ENCODE data around the gene CHN2. TPM values are rescaled to one million over a fixed set of nuclear protein-coding genes. Genes with fewer than 3 reads are reported as not detected.

CHN2 gene
- total RNA-seq, 1 donor from 2014 or later = 56.5 TPM

DNA sequence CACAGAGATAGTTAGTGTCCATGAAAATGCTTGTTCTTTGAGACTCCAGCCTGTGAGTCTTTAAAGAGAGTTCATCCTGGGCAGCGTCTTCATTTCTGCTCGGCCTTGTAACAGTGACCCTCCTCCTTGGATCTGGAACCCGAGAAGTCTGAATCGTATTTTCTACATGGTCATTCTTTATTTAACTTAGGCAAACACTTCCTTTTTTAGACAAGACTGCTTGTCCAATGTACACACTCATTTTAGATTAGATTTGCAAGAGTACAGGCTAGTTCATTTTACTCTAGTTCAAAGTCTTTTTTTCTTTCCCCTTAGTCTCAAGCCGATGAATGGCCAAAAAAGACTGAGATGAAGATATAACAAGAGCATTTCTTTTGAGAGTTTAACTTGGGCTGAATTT, 133.5 kb downstream of the CHN2 start:
- DNase-seq (ENCODE audit: low spot score) = no peak

DNA sequence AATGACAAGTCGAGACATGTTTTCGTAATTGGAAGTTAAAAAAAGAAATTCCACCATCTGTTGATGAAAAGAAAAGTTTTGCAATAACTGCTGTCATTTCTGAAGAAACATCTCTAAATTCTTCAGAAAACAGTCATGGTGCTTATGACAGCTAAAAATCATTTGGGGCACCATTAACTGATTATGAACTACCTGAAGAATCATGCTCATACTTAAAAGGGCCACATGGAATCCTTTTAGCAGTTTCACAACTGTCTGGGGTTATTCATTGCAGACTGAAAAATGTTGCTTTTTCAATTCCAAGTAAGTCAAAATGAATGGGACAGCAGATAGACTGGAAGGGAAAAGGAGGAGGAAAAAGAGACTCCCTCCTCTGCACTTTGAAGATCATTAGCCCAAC, 134.2 kb downstream of the CHN2 start:
- ATAC-seq = no peak
- no peak for DNase-seq (ENCODE audit: low spot score)

More for the DNA sequence above, 133.5 kb downstream of the CHN2 start:
- peak; percentile 68 for ATAC-seq

DNA sequence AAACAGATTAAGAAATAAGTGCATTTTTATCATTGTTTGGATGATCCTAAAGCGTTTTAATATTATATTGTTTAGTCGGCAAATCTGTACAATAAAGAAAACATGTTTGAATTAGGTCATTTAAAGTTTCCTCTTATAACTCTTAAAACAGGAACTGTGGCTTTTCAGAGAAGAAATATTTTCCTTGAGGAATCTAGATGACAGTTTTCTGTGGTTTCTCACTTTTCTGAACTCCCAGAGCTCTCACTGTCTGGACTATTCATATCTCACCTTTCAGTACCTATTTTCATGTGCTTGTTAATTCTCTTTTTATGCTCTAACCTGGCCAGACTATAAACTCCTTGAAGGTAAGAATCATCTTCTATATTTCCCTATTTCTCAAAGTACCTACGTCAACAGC, 135.1 kb downstream of the CHN2 start:
- DNase-seq (ENCODE audit: low spot score) = no peak
- no peak for ATAC-seq

DNA sequence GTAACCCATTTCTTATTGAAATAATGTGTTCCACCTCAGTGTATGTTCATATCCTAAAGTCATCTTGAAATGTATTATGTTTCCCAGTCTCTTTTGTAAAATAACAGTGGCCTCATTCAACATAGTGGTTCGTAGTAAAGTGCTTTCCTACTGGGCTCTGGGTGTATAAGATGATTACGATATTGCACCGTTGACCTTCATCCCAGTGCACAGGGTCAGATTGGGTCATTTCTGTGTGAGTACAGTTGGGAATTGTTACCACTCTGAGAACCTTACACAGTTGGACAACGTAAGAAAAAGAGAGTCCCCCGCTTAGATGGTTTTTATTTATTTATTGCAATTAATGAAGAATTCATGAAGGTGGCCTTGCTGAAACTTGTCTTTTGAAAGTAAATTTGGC, 135.6 kb downstream of the CHN2 start:
- ATAC-seq = peak; percentile 76
- no peak for DNase-seq (ENCODE audit: low spot score)

DNA sequence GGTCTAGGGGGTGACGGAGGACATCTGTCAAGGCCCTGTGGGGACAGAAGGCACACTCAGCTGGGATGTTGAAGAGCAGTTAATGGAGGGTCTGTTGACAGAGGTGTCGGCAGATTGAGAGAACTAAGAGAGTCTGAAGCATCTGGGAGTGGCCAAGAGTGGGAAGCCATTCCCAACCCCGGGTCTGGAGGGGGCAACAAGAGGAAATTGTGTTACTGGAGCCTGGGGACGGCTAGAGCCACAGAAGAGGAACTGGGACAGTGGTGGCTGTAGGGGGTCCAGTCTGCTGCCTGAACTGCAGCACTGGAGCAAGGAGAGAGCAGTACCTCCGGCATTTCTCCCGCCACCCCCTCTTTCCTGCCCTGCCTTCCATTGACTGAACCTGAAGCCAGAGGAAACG, 136.6 kb downstream of the CHN2 start:
- ATAC-seq = no peak
- DNase-seq (ENCODE audit: low spot score) = no peak

DNA sequence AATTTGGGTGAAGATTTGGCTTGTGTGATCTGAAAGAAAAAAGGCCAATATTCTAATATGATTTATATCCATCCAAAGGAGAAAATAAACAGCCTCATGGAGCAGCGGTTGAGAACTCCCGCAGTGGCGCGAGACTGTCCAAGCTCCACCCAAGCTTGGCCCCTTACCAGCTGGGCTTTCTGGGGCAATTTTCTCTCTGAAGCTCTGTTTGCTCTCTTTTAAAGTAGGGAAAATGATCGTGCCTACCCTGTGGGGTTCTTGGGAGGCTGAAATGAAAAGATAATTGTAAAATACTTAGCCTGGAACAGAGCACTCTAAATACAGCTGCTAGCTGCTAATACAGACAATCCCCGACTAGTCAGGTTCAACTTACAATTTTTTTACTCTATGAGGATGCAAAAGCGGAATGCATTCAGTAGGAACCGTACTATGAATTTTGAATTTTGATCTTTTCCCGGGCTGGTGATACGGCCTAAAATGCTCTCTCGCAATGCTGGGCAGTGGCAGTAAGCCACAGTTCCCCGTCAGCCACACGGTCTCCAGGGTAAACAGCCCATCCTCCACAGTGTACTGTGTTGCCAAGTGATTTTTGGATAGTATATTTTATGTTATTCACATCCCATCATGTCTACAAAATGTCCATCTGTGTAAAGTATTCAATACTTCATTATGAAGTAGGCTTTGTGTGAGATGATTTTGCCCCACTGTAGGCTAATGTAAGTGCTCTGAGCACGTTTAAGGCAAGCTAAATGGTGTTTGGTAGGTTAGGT, 137.7 kb downstream of the CHN2 start:
- DNase-seq (ENCODE audit: low spot score) (no peak), ATAC-seq (peak; percentile 42)

DNA sequence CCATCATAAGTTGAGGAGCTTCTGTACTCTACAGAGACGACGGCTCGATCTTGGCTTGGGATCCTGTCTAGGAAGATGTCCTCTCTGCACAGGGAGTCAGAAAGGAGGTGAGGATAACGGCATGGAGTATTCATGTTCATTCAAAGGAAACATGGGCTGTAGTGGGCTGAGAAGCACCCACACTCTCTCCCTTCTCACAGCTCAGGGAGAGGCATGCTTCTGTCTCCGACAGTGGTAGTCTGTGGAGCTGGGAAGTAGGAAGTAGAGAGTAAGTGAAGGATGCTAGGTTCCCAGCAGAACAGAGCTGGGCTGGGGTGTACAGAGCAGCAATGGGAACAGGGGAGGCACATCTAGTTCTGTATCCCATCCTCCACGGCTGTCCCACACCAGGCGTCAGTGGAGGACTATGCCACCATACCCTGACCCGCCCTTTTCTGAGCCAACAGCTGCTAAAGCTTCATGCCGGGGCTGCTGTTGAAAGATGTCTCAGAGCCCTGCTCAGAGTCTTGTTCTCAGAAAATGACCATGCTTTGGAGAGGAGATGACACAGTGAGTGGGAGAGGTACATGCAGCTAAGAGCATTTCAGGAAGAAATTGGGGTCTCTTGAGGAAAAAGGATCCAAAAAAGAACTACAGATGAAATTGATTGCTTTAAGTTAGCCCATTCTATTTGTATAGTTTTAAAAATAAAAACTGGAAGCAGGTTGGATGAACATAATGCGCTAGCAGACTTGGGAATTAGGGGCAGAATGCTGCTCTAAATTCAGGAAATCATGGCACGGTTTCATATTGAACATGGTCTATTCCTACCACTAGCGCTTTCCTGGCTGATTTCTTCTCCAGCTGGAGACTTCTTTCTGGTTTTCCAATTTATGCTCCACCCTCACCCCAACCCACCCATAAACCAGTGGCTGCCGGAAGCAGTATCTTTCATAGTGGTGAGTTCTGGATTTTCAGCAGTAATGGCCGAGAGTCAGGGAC, 138.6 kb downstream of the CHN2 start:
- ATAC-seq (no peak), DNase-seq (ENCODE audit: low spot score) (no peak)

DNA sequence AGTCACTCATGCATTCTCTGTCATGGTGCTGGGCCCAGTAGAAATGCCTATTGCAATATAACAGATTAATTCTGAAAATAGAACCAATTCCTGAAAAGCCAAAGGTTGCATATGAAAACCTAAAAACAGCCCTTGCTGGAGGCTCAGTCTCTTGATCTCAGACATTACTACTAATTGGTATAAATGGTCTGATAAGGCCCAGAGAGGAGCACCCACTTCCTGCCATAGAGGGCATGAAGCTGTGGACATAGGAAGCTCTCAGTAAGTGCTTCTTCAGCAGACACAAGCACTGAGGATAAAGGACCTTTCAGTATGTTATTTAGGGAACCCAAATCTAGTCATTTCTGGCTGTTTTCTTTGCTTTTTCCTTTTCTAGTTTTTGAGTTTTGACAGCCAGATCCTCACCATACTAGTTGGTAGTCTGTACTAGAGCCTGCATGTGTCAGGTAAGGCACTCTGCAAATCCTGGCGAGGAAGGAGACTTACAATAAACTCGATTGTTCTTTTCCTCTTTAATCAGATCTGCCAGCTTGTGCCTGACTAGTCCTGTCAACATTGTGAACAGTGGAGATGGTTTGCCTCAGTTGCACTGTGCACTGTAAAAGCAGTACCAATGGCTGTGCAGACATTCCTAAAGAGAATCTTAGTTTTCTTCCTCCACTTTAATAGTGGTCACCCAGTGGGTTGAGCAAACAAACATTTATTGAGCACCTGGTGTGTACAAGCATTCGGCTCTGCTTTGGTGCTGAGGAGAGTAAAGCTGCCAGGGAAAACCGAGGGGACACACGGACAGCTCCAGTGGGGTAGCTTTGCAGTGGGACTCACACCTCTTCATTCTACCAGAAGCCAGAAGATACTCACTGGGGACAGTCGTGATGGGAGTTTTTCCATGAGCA, 140.9 kb downstream of the CHN2 start:
- ATAC-seq (no peak), DNase-seq (ENCODE audit: low spot score) (no peak)

DNA sequence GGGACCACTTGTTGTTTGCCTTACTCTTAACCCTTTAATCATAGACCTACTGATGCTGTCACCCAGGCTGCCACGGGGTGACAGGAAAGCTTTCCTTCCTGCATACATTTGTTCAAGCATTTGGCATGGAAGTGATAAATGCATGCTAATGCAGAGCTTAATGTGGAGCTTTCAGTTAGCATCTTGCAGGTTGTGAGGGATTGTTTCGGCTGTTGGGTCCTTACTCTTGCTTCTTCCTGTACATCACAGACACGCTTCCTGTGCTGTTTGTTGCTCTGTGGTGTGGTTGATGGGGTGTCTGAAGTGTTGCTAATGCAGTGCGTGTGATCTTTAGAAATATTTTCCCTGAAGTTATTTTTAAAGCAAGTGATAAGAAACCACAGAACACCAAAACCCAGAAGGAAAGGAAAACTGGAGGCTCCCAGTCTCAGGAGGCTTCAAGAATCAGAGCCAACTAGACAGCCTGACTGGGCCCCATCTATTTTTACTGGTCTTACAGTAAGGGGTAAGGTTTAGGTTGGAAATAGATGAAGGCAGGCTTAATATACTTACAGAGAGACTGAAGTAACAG, 143.1 kb downstream of the CHN2 start:
- ATAC-seq = no peak
- no peak for DNase-seq (ENCODE audit: low spot score)

DNA sequence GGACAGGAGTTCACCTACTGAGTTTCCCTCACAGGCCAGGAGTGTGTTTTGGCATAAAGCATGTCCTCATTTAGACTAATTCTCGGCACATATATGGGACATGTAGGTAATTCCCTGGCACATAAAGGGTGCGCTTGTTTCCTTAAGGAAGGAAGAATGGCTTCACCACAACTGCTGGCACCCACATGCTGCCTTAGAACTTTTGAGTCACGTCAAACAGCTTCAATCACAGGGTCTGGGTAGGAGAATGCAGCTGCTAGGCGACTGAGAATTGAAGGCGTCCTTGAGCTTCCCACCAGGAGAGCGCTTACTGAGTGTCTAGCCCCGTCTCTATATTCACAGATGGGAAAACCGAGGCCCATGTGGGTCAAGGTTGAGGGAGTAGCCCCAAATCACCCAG, 146.1 kb downstream of the CHN2 start:
- ATAC-seq = no peak

DNA sequence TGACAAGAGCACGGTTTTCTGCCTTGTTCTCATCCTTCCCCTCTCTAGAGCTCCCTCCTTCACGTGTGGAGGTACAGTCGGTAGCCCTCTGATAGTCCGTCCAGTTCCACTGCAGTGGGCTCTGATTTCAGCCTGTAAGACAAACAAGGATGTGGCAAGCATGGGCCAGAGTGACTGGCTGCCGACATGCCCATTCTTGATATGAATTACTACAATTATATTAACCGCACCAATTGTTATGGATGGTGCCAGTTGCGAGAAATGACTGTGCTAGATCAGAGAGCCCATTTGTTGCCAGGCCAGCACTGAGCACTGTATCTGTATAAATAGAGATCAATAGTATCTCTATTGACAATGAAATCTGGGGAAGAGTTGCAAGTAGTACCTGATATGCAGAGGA, 146.6 kb downstream of the CHN2 start:
- no peak for ATAC-seq

More for the DNA sequence above, 146.1 kb downstream of the CHN2 start:
- no peak for DNase-seq (ENCODE audit: low spot score)

DNA sequence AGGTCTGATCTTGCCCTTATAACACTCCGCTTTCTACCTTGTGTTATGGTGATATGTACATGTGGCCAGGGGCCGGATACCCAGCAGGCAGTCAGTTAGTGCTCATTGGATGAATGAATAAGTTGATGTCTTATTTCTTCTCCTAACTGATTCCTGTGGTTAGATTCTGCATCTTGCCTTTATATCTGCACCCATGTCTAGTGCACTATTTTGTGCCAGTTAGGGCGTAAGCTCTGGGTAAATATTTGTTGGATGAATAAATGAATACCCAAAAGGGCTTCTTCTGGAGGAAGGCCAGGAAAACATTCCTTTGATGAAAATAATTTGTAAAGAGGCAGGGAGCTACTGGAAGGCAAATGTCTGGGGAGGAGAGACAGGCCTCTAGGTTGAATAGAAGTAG, 148.2 kb downstream of the CHN2 start:
- no peak for DNase-seq (ENCODE audit: low spot score)
- no peak for ATAC-seq

More for the DNA sequence above, 146.6 kb downstream of the CHN2 start:
- no peak for DNase-seq (ENCODE audit: low spot score)

DNA sequence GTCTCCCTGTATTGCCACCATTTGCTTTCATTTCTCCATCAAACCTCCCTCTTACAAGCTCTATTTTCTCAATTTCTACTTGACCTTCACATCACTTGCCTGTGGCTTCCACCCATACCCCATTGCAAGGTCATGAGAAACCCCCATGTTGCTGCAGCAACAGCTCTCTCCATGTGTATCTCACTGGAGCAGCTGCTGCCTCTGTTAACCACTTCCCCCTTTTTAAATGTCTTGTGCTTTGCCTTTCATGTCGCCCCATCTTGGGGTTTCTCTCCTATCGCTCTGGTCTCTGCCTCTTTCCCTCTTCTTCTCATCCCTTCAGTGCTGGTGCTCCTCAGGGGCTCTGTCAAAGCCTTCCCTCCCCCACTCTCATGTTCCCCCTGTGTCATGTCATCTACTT, 148.8 kb downstream of the CHN2 start:
- no peak for ATAC-seq
- no peak for DNase-seq (ENCODE audit: low spot score)

DNA sequence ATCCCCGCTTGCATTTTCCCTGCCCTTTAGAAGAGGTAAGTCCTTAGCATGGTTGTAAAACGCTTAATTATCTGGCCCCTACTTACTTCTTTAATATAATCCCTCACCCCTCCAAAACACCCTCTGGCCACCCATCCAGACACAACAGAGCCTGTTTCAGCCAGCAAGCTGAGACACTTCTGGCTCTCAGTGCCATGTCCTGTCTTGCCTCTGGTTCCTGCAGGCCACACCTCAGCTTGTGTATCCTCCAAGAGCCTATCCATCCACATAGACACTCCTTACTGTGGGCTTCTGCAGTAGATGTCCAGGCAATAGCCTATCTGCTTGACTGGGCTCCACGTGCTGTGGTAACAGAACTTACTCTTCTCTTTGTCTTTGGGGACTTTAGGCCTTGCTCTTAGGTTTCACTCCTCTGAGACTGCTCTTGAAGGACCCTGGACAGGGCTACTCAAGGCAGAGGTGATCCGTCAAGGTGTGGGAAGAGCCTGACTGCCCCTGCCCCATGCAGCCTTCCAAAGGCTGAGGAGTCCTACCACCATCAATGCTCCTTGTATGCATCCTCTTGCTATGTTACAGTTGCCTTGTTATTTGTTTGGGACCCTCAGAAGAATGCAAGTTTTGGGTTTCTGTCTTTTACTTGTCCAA, 149.9 kb downstream of the CHN2 start:
- ATAC-seq = no peak
- no peak for DNase-seq (ENCODE audit: low spot score)

DNA sequence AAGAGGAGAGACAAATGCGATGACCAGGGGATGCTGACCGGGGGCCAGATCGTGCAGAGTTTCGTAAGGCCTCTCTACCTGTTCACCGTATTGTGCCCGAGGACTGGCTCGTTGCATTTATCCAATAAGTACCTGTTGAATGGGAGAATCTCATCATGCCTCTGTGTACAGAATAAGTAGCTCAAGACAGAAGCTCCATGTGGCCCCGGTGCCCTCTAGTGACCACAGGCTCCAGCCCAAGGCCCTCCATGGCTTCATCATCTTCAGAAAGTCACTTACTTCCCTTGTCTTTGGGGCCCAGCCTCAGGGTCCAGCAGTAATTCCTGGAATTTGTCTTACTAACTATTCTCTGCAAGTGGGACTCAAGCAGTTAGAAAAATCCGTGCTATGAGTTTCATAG, 151.0 kb downstream of the CHN2 start:
- DNase-seq (ENCODE audit: low spot score) = peak; percentile 51
- peak; percentile 85 for ATAC-seq

DNA sequence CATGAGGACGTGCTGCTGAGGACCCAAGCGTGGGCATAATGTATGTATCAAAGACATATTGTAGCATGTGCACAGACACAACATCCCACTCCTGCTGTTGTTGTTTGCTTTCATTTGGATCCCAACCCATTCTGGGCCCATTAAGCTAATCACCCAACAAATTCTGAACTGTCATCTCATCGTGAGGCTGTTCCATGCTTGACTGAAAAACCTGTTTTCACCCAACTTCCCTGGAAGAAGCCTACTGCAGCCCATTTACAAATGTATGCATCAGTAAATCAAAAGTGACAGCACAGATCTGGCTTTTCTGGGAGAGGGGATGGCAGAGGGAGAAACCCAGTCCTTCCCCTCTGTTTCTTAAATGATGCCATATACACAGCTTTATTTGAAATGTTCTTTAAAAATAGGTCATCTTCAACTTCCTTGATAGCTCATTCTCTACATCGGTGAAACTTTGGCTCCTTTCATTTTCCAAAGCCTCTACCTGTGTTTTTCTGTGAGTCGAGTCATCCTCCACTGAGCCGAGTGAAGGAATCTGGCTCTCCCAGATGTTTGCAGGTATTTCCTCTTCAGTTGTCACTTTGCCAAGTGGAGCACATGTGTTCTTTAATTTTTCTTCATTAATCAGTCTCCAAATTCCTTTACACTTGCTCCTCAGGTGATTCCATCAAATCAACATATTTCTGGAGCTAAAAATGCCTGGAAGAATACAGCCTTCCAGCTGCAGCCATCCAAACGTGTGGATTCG, 151.8 kb downstream of the CHN2 start:
- no peak for ATAC-seq
- no peak for DNase-seq (ENCODE audit: low spot score)

DNA sequence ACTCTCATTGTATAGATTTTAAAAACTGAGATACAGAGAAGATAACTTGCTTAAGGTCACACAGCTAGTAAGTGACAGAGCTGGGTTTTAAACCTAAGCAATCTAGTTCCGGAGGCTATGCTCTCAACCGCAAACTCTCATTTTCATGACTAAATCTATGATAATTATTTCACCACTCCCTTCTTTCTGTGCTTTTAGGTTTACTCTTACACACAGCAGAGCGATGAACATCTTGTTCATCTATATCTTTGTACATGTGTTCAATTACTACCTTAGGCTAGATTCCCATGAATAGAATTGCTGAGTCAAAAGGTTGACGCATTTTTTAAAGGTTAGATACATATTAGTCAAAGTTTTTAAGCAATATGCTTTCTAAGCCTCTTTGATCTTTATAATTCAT, 154.8 kb downstream of the CHN2 start:
- ATAC-seq = no peak
- no peak for DNase-seq (ENCODE audit: low spot score)

DNA sequence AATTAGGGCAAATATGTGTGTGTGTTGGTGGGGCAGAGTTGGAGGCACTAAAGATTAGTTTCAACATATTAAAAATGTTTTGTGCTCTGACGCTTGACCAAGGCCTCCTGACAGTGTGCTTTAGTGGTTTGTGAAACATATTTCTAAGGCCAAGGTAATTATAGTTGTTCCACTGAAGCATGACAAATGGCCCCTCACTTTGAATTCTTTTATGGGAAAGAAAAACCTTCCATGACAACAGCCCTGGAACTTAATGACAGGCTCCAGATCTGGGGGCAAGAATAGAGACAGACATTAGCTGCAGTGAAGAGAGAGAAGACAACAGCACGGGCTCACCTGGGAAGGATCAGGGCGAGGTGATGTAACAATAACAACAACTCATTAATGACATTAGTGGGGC, 155.8 kb downstream of the CHN2 start:
- no peak for DNase-seq (ENCODE audit: low spot score)

DNA sequence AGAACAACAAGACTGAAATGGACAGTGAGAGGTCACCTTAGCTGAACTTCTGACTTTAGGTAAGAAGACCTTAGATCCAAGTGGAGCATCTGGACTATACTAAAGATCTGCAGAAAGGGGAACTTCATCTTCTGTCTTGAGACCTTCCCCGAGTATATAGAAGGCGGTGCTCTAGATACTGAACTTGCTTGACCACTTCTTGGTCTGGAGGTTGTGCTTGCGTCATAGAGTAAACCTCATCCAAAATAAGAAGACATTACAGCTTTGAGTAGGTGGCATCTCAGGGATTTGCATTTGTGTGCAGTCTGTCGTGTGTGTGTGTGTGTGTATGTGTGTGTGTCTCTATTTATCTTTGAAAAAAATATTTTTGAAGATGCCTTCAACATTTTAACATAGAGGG, 157.5 kb downstream of the CHN2 start:
- DNase-seq (ENCODE audit: low spot score) (no peak), ATAC-seq (no peak)

More for the DNA sequence above, 155.8 kb downstream of the CHN2 start:
- no peak for ATAC-seq
